GM12878 (cell line): ENCODE results near the gene GRIK5. TPM values are rescaled to one million over a fixed set of nuclear protein-coding genes. Genes with fewer than 3 reads are reported as not detected.

Experiments
- ATAC-seq: fragments of 200-7000 bp; cut with Tn5 transposase; 3 replicates; pipeline ENCODE4 v1.9.1; 2020; ENCODE audit warnings: mild to moderate bottlenecking, moderate library complexity
- BruUV-seq: library from RNA; stranded (reverse); fragments of 400-500 nt; replicated peaks from 2 replicates; lab custom pipeline; 2021; lab: Mats Ljungman, UMichigan
- CTCF ChIA-PET: fragments of 300-600 bp; sonication (Branson Sonifier 250); formaldehyde crosslinking; extraction: SDS; loops from one replicate; lab custom pipeline; 2021; ENCODE audit warnings: inconsistent platforms; lab: Yijun Ruan, JAX
- POLR2A ChIA-PET: fragments of 350-600 bp; formaldehyde crosslinking; extraction: SDS; loops from one replicate; lab custom pipeline; 2021; ENCODE audit warnings: inconsistent platforms; lab: Charles Lee
- RAD21 ChIA-PET: fragments of 300-600 bp; sonication (Branson Sonifier 250); formaldehyde crosslinking; loops from one replicate; lab custom pipeline; 2023; ENCODE audit warnings: antibody characterized with exemption; ENCODE audit not compliant: unreplicated experiment; lab: Charles Lee
- SMC1A ChIA-PET: fragments of 300-600 bp; sonication (Branson Sonifier 250); formaldehyde crosslinking; loops from one replicate; lab custom pipeline; 2023; ENCODE audit not compliant: unreplicated experiment, uncharacterized antibody; lab: Charles Lee
- DNase-seq: peaks from one replicate; pipeline ENCODE4 v3.0.0-alpha.2; 2011; ENCODE audit warnings: low read depth, low spot score
- FAIRE-seq: peaks from 3 replicates; lab custom pipeline; 2011; peaks lifted over from hg19 to GRCh38; lab: Jason Lieb, UNC
- H2AFZ ChIP-seq: 2 replicates; pipeline ENCODE4 v1.6.0; 2011; ENCODE audit warnings: low read depth, low read length, control low read depth; ENCODE audit not compliant: control insufficient read depth
- H3K27ac ChIP-seq: 2 replicates; pipeline ENCODE4 v1.5.1; 2011; ENCODE audit warnings: control low read depth; ENCODE audit not compliant: control insufficient read depth, insufficient read depth
- H3K27me3 ChIP-seq, 2 experiments: replicated peaks in 1 of 2; 2 replicates each; pipeline versions ENCODE4 v1.6.0 to v1.6.1; 2011; ENCODE audit warnings: low read length in 1 of 2; ENCODE audit not compliant: control insufficient read depth in 2 of 2, insufficient read depth in 2 of 2
- H3K36me3 ChIP-seq, 2 experiments: 2 replicates each; pipeline ENCODE4 v1.5.1; 2011; ENCODE audit warnings: low read length in 1 of 2; ENCODE audit not compliant: control insufficient read depth in 2 of 2, insufficient read depth in 2 of 2
- H3K4me1 ChIP-seq: 2 replicates; pipeline ENCODE4 v1.6.1; 2011; ENCODE audit warnings: mild to moderate bottlenecking, low read length, moderate library complexity, mixed read lengths; ENCODE audit not compliant: control insufficient read depth, insufficient read depth
- H3K4me2 ChIP-seq: 2 replicates; pipeline ENCODE4 v1.6.0; 2011; ENCODE audit warnings: control low read depth; ENCODE audit not compliant: control insufficient read depth, insufficient read depth
- H3K4me3 ChIP-seq: fragments of 200-600 bp; sonication (generic); 2 replicates; pipeline ENCODE4 v1.5.1; 2016
- H3K79me2 ChIP-seq: 2 replicates; pipeline ENCODE4 v1.6.0; 2011; ENCODE audit warnings: low read length; ENCODE audit not compliant: control insufficient read depth, insufficient read depth
- H3K9ac ChIP-seq: 2 replicates; pipeline ENCODE4 v1.8.0; 2011; ENCODE audit warnings: low read length, control low read depth, mixed read lengths; ENCODE audit not compliant: control insufficient read depth, insufficient read depth
- H3K9me3 ChIP-seq: replicated peaks from 3 replicates; pipeline ENCODE4 v1.5.1; 2011; ENCODE audit warnings: mild to moderate bottlenecking, low read length; ENCODE audit not compliant: control insufficient read depth, insufficient read depth
- H4K20me1 ChIP-seq: 2 replicates; pipeline ENCODE4 v1.6.0; 2011; ENCODE audit not compliant: control insufficient read depth, insufficient read depth
- CBFB ChIP-seq: IDR thresholded peaks from 2 replicates; pipeline ENCODE4 v1.6.1; 2016; ENCODE audit warnings: antibody characterized with exemption, low read depth
- CHD1 ChIP-seq: IDR thresholded peaks from 2 replicates; pipeline ENCODE4 v1.6.1; 2012; ENCODE audit warnings: low read depth, low read length, improper control_type of control experiment
- FOXM1 ChIP-seq: IDR thresholded peaks from 2 replicates; pipeline ENCODE4 v1.6.1; 2012; ENCODE audit warnings: low read depth, mild to moderate bottlenecking, inconsistent platforms, low read length, moderate library complexity
- LARP7 ChIP-seq: fragments of 450-650 bp; IDR thresholded peaks from 2 replicates; pipeline ENCODE4 v1.6.1; 2017; ENCODE audit warnings: mild to moderate bottlenecking
- MTA2 ChIP-seq: fragments of 450-650 bp; IDR thresholded peaks from 2 replicates; pipeline ENCODE4 v1.6.1; 2016; ENCODE audit warnings: low read depth, mild to moderate bottlenecking, moderate library complexity
- MYC ChIP-seq: IDR thresholded peaks from 2 replicates; pipeline ENCODE4 v1.6.1; 2011; ENCODE audit warnings: mild to moderate bottlenecking, low read length, moderate library complexity, inconsistent platforms; ENCODE audit not compliant: insufficient read depth, insufficient replicate concordance, insufficient read length, severe bottlenecking
- REST ChIP-seq: IDR thresholded peaks from 2 replicates; pipeline ENCODE4 v1.6.1; 2012; ENCODE audit warnings: mild to moderate bottlenecking, low read depth, low read length
- SMAD1 ChIP-seq: fragments of 450-650 bp; IDR thresholded peaks from 2 replicates; pipeline ENCODE4 v1.6.1; 2018; ENCODE audit warnings: mild to moderate bottlenecking, low read depth; ENCODE audit not compliant: partially characterized antibody
- SREBF1 ChIP-seq: IDR thresholded peaks from 2 replicates; pipeline ENCODE4 v1.6.1; 2012; ENCODE audit warnings: mild to moderate bottlenecking, low read length
- TCF3 ChIP-seq: IDR thresholded peaks from 2 replicates; pipeline ENCODE4 v1.6.1; 2012; ENCODE audit warnings: low read depth, mild to moderate bottlenecking, low read length, borderline replicate concordance; ENCODE audit not compliant: insufficient read depth
- WRNIP1 ChIP-seq: IDR thresholded peaks from 2 replicates; pipeline ENCODE4 v1.6.1; 2011; ENCODE audit warnings: low read depth, low read length, improper control_type of control experiment, borderline replicate concordance
- WGBS: methylation state at CpG from one replicate; pipeline ENCODE4 v1.1.6; 2016; ENCODE audit warnings: low lambda C conversion rate; ENCODE audit not compliant: insufficient replicate concordance, insufficient coverage; ENCODE audit errors: missing lambda C conversion rate; 5-methylcytosine and 5-hydroxymethylcytosine counted together
- in situ Hi-C: fragments of 300-500 bp; cut with MboI; formaldehyde crosslinking; loops from 9 replicates; pipeline ENCODE4 v1.14.3; 2018; ENCODE audit warnings: mixed read lengths
- intact Hi-C: fragments of 100-400 bp; cut with micrococcal nuclease; formaldehyde crosslinking; loops from one replicate; pipeline ENCODE4 v1.14.2; 2022; ENCODE audit not compliant: unreplicated experiment
- polyA plus RNA-seq, 11 experiments: library from polyadenylated mRNA; depleted of rRNA in 4 of 11; unstranded in 6 of 11; stranded (reverse) in 5 of 11; fragments of >200 nt; fragmentation: Nextera tagmentation in 4 of 11; fragmentation: Illumina TruSeq in 1 of 11; extraction: Ambion mirVana in 4 of 11; extraction: Trizol in 1 of 11; gene quantifications; 1 replicate in 1 of 11; 2 replicates in 10 of 11; pipeline versions ENCODE4 v1.2.1 to v1.2.3, GENCODE V29; 2011 to 2016; ENCODE audit warnings: inconsistent platforms in 2 of 11, missing spikeins in 2 of 11, low read depth in 1 of 11
- total RNA-seq, 4 experiments: library from RNA; depleted of rRNA in 3 of 4; stranded (reverse); fragments of >200 nt in 3 of 4; fragmentation: Illumina TruSeq in 1 of 4; extraction: Trizol in 1 of 4; gene quantifications; 2 replicates each; pipeline versions ENCODE4 v1.2.1 to v1.2.3, GENCODE V29; 2013 to 2021
- TF ChIP-seq, protein P1 (sequence below): fragments of 450-650 bp; IDR thresholded peaks from 2 replicates; pipeline ENCODE4 v1.6.1; 2017; ENCODE audit warnings: mild to moderate bottlenecking, moderate library complexity
- TF ChIP-seq, protein P2 (sequence below): IDR thresholded peaks from 2 replicates; pipeline ENCODE4 v1.6.1; 2012; ENCODE audit warnings: low read depth, low read length, improper control_type of control experiment

The GRIK5 gene
- total and polyA plus RNA-seq, 10 of the 15 experiments (the other 5 are each of a cell fraction or from before 2014, with no cell fraction given), result 0.03 to 0.23 (median 0.07) TPM; not detected in 3

GRCh38 chr19:42037649-42038048, 32.4 kb downstream of the GRIK5 start:
- H3K4me2 ChIP-seq, result no peak overlapping the region
- no TSS peak for BruUV-seq
- in situ Hi-C loops, result no loop called here
- TF ChIP-seq CHD1 (no peak), FOXM1 (no peak), TCF3 (no peak), CBFB (no peak), MTA2 (no peak), LARP7 (no peak), SMAD1 (no peak), MYC (no peak), SREBF1 (no peak), WRNIP1 (no peak), REST (no peak)
- TF ChIP-seq, protein P1, sequence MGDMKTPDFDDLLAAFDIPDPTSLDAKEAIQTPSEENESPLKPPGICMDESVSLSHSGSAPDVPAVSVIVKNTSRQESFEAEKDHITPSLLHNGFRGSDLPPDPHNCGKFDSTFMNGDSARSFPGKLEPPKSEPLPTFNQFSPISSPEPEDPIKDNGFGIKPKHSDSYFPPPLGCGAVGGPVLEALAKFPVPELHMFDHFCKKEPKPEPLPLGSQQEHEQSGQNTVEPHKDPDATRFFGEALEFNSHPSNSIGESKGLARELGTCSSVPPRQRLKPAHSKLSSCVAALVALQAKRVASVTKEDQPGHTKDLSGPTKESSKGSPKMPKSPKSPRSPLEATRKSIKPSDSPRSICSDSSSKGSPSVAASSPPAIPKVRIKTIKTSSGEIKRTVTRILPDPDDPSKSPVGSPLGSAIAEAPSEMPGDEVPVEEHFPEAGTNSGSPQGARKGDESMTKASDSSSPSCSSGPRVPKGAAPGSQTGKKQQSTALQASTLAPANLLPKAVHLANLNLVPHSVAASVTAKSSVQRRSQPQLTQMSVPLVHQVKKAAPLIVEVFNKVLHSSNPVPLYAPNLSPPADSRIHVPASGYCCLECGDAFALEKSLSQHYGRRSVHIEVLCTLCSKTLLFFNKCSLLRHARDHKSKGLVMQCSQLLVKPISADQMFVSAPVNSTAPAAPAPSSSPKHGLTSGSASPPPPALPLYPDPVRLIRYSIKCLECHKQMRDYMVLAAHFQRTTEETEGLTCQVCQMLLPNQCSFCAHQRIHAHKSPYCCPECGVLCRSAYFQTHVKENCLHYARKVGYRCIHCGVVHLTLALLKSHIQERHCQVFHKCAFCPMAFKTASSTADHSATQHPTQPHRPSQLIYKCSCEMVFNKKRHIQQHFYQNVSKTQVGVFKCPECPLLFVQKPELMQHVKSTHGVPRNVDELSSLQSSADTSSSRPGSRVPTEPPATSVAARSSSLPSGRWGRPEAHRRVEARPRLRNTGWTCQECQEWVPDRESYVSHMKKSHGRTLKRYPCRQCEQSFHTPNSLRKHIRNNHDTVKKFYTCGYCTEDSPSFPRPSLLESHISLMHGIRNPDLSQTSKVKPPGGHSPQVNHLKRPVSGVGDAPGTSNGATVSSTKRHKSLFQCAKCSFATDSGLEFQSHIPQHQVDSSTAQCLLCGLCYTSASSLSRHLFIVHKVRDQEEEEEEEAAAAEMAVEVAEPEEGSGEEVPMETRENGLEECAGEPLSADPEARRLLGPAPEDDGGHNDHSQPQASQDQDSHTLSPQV, result no peak
- TF ChIP-seq, protein P2, sequence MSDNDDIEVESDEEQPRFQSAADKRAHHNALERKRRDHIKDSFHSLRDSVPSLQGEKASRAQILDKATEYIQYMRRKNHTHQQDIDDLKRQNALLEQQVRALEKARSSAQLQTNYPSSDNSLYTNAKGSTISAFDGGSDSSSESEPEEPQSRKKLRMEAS, result no peak
- TF ChIP-seq, all 136 proteins: peak for 0
- Histone ChIP-seq H4K20me1 (no peaks in the 10 kb centered on the region), H3K79me2 (no peaks in the 10 kb centered on the region), H3K9me3 (no peaks in the 10 kb centered on the region), H2AFZ (no peak overlapping the region), H3K4me3 (no peak overlapping the region), H3K27ac (no peak overlapping the region), H3K9ac (no peak overlapping the region), H3K27me3 (no peaks in the 10 kb centered on the region), H3K36me3 (no peaks in the 10 kb centered on the region), H3K4me1 (no peaks in the 10 kb centered on the region)
- no peak for DNase-seq
- FAIRE-seq, result no peak
- intact Hi-C loops, result no loop called here
- ChIA-PET CTCF (interaction anchor here (1.9 kb wide), 1 partner anchor 9 kb away, joined by 15 read pairs; no protein-coding TSS in a partner anchor), SMC1A (no interaction called here), POLR2A (no interaction called here), RAD21 (no interaction called here)
- 22% methylated on average over 5 of the region's 5 CpGs for WGBS
- no peak for ATAC-seq
